ENCODE results near the gene ERC1. TPM values are rescaled to one million over a fixed set of nuclear protein-coding genes. Genes with fewer than 3 reads are reported as not detected.

ERC1 gene
- total and polyA plus RNA-seq, 2 donors (not counting 3 experiments of a cell fraction or from before 2014, with no cell fraction given), result 11.7 to 66.1 TPM

DNA sequence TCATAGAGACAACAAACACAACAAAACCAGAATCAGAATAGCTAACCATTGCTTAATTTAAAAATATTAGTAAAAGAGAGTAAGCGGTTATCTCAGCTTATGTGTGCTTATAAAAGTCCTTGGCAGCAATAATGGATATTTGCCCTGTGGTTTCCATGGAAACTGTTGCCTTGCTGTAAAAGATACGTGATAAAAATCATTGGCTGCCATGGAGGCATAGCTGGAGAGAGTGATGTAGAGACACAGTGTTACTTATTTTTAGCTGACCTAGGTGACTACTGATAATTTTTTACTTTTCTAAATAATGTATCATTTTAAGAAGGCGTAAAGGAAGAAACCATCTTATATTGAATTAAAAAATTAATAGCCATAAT lies 92.9 kb downstream of the ERC1 start:
- Histone ChIP-seq H3K36me3 (ENCODE audit: control insufficient read depth in 2 of 2, extremely low read depth in 1 of 2, insufficient read depth in 2 of 2, low read length in 2 of 2) (no peaks in the 10 kb centered on the region), H3K9ac (replicated peaks; ENCODE audit: extremely low read depth, insufficient read depth, low read length) (no peak overlapping the region), H3K9me3 (replicated peaks; ENCODE audit: control insufficient read depth, insufficient read depth, low read length) (no peaks in the 10 kb centered on the region), H4K20me1 (replicated peaks; ENCODE audit: control insufficient read depth, extremely low read depth, insufficient read depth, low read length) (no peaks in the 10 kb centered on the region), H3K9me1 (replicated peaks; ENCODE audit: control insufficient read depth, extremely low read depth, insufficient read depth, low read length) (no peaks in the 10 kb centered on the region), H3K4me3 (replicated peaks in 1 of 3; ENCODE audit: insufficient read depth in 1 of 3, low read depth in 1 of 3, low read length in 3 of 3) (no peak overlapping the region), H3K79me2 (ENCODE audit: control insufficient read depth, insufficient read depth, low read length) (no peaks in the 10 kb centered on the region), H3K27ac (ENCODE audit: insufficient read depth, low read depth, low read length) (no peak overlapping the region), H3K4me1 (ENCODE audit: control insufficient read depth, extremely low read depth, insufficient read depth, low read length) (no peaks in the 10 kb centered on the region), H3K4me2 (ENCODE audit: insufficient read depth, low read length) (no peak overlapping the region), H2AFZ (ENCODE audit: low read depth, low read length) (no peak overlapping the region), H3K27me3 (ENCODE audit: control insufficient read depth in 2 of 2, insufficient read depth in 2 of 2, low read length in 2 of 2) (no peaks in the 10 kb centered on the region)
- POLR2A ChIA-PET, result no interaction called here
- dilution Hi-C loops (cut with MboI; ENCODE audit: extremely low pct_ligation_motif_present, low sequenced_read_pairs), result no loop called here
- FAIRE-seq, result no peak
- CTCF ChIA-PET, result interaction anchor here (2.0 to 3.8 kb wide), 2 partner anchors 9 to 135 kb away, joined by 11 to 40 read pairs; partner anchors contain the start of gene RAD52
- DNase-seq (ENCODE audit: low read depth, low spot score), result no peak
- no TSS peak for BruUV-seq (replicated peaks)
- TF ChIP-seq, protein P1, sequence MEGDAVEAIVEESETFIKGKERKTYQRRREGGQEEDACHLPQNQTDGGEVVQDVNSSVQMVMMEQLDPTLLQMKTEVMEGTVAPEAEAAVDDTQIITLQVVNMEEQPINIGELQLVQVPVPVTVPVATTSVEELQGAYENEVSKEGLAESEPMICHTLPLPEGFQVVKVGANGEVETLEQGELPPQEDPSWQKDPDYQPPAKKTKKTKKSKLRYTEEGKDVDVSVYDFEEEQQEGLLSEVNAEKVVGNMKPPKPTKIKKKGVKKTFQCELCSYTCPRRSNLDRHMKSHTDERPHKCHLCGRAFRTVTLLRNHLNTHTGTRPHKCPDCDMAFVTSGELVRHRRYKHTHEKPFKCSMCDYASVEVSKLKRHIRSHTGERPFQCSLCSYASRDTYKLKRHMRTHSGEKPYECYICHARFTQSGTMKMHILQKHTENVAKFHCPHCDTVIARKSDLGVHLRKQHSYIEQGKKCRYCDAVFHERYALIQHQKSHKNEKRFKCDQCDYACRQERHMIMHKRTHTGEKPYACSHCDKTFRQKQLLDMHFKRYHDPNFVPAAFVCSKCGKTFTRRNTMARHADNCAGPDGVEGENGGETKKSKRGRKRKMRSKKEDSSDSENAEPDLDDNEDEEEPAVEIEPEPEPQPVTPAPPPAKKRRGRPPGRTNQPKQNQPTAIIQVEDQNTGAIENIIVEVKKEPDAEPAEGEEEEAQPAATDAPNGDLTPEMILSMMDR (IDR thresholded peaks at IDR 0.05; ENCODE audit: extremely low read depth in 1 of 2, insufficient read depth in 1 of 2, low read depth in 1 of 2, low read length in 2 of 2), result no peak
- TF ChIP-seq MYC (IDR thresholded peaks at IDR 0.05; ENCODE audit: low read depth, low read length) (no peak), POLR2AphosphoS5 (IDR thresholded peaks at IDR 0.05; ENCODE audit: insufficient read depth, low read depth, low read length) (no peak), JUN (IDR thresholded peaks at IDR 0.05; ENCODE audit: borderline replicate concordance, insufficient read depth, insufficient read length, low read depth) (no peak), EZH2 (IDR thresholded peaks at IDR 0.05; ENCODE audit: borderline replicate concordance, low read depth, low read length, severe bottlenecking) (no peak), FOS (IDR thresholded peaks at IDR 0.05; ENCODE audit: borderline replicate concordance, insufficient read depth, low read length) (no peak), POLR2A (IDR thresholded peaks at IDR 0.05; ENCODE audit: low read depth, low read length) (no peak), GATA2 (IDR thresholded peaks at IDR 0.05; ENCODE audit: insufficient read depth, insufficient read length, low read depth, low read length) (no peak)
- TF ChIP-seq, protein P2, sequence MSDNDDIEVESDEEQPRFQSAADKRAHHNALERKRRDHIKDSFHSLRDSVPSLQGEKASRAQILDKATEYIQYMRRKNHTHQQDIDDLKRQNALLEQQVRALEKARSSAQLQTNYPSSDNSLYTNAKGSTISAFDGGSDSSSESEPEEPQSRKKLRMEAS (IDR thresholded peaks at IDR 0.05; ENCODE audit: insufficient read depth, insufficient read length), result no peak
- intact Hi-C loops (cut with micrococcal nuclease), result no loop called here
